ENCODE measurements around the gene RNASEL.

Gene RNASEL

DNA sequence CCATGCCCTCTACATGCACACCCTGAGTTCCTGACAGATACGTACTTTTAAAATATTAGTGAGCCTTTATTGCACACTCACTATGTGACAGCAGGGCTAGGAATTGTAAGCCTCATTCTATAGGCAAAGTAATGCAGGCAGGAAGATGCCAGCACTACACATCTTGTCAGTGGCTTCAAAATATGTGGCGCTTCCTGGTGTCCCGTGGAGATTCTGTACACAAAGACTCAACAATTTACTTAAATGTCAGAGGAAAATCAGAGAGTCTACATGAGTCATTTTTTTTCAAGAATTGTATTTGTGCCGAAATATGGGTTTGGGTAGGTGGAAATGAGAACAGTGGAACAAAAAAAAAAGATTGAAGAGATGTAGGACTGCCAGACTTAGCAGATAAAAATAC is 27.6 kb downstream of the RNASEL start:
- Histone ChIP-seq H3K27ac (no peak overlapping the region), H2AFZ (no peak overlapping the region), H3K4me3 (ENCODE audit: low read depth, low read length) (no peak overlapping the region), H3K4me2 (ENCODE audit: low read length) (no peak overlapping the region), H3K79me2 (no peaks in the 10 kb centered on the region), H3K27me3 (ENCODE audit: control insufficient read depth, insufficient read depth, low read length) (no peaks in the 10 kb centered on the region), H3K36me3 (ENCODE audit: control insufficient read depth, insufficient read depth, low read length) (no peaks in the 10 kb centered on the region), H3K9ac (no peak overlapping the region), H3K9me3 (ENCODE audit: control insufficient read depth, low read length) (no peaks in the 10 kb centered on the region), H3K4me1 (no peaks in the 10 kb centered on the region)
- TF ChIP-seq, protein P1, sequence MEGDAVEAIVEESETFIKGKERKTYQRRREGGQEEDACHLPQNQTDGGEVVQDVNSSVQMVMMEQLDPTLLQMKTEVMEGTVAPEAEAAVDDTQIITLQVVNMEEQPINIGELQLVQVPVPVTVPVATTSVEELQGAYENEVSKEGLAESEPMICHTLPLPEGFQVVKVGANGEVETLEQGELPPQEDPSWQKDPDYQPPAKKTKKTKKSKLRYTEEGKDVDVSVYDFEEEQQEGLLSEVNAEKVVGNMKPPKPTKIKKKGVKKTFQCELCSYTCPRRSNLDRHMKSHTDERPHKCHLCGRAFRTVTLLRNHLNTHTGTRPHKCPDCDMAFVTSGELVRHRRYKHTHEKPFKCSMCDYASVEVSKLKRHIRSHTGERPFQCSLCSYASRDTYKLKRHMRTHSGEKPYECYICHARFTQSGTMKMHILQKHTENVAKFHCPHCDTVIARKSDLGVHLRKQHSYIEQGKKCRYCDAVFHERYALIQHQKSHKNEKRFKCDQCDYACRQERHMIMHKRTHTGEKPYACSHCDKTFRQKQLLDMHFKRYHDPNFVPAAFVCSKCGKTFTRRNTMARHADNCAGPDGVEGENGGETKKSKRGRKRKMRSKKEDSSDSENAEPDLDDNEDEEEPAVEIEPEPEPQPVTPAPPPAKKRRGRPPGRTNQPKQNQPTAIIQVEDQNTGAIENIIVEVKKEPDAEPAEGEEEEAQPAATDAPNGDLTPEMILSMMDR (IDR thresholded peaks at IDR 0.05) = no peak

DNA sequence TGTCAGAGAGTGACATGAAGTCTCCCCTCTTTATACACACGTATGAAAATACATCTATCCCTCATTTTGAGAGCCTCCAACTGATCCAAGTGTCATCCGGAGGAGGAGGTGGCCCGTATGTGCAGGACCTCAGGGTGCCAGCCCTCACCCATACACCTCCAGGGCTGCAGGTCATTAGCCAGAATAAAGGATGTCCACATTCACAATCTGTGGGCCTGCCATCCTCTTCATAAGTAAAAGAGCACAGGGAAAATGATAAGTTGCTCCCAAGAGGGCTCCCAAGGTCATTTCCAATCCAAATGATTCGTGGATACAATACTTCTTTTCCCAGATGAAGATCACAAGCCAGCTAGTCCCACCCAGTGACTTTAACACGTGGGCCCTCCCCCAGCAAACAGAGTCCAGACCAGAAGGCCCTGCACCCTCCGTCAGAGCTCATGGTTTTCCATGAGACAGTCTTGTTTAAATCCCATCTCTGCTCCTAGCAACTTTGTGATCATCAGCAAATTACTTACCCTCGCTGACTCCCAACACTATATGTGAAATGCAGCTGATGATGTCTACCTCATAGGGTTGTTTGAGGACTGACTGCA is 28.6 kb downstream of the RNASEL start:
- H3K9me3 ChIP-seq (ENCODE audit: control insufficient read depth, low read length) = no peaks in the 10 kb centered on the region
- H3K4me1 ChIP-seq = no peaks in the 10 kb centered on the region
- no peak overlapping the region for H2AFZ ChIP-seq
- no peak overlapping the region for H3K4me3 ChIP-seq (ENCODE audit: low read depth, low read length)
- TF ChIP-seq, protein P1 (IDR thresholded peaks at IDR 0.05) = no peak
- no peak overlapping the region for H3K4me2 ChIP-seq (ENCODE audit: low read length)
- H3K79me2 ChIP-seq = no peaks in the 10 kb centered on the region
- no peak overlapping the region for H3K9ac ChIP-seq
- no peak overlapping the region for H3K27ac ChIP-seq
- no peaks in the 10 kb centered on the region for H3K36me3 ChIP-seq (ENCODE audit: control insufficient read depth, insufficient read depth, low read length)
- H3K27me3 ChIP-seq (ENCODE audit: control insufficient read depth, insufficient read depth, low read length) = no peaks in the 10 kb centered on the region

DNA sequence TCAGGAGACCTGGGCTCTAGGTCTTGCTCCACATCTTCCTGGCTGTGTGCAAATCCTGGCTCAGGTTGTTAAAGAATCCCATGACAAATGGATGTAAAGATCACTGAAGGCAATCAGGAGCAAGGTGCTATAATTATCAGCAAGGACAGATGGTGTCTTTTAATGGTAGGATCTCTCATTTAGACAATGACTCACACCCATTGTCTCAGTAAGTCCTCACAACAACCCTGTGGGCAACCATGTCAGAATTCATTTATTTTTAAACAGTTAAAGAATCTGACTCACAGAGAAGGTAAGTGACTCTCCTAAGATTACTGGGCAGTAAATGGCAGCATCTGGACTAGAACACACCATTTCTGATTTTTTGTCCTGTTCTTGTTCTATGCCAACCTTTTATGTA is 32.8 kb downstream of the RNASEL start:
- no peaks in the 10 kb centered on the region for H3K9me3 ChIP-seq (ENCODE audit: control insufficient read depth, low read length)

DNA sequence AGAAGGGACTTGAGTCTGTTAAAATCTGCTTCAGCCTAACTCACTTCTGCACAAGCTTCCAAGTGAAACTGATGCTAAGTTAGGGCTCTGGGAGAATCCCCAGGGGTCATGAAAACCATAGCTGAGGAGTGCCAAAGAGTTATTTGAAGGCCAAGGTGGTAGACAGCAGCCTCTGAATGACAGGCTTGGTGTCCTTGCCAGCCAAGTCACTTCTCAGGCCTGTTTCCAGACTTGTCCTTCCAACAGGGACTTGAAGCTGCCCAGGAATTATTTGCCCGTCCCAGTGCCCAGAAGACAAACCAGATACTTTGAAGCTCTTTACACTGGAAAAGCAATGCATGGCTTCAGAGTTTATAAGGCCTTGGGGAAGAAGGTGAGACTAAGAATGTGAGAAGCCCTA is 33.6 kb downstream of the RNASEL start:
- H3K9me3 ChIP-seq (ENCODE audit: control insufficient read depth, low read length) = no peaks in the 10 kb centered on the region
- H3K79me2 ChIP-seq = no peaks in the 10 kb centered on the region
- H3K4me2 ChIP-seq (ENCODE audit: low read length) = no peak overlapping the region
- H3K27ac ChIP-seq = no peak overlapping the region
- no peaks in the 10 kb centered on the region for H3K27me3 ChIP-seq (ENCODE audit: control insufficient read depth, insufficient read depth, low read length)
- H3K36me3 ChIP-seq (ENCODE audit: control insufficient read depth, insufficient read depth, low read length) = no peaks in the 10 kb centered on the region
- no peaks in the 10 kb centered on the region for H3K4me1 ChIP-seq
- H3K9ac ChIP-seq = no peak overlapping the region
- TF ChIP-seq, protein P1 (IDR thresholded peaks at IDR 0.05) = no peak
- no peak overlapping the region for H2AFZ ChIP-seq
- no peak overlapping the region for H3K4me3 ChIP-seq (ENCODE audit: low read depth, low read length)

More for the DNA sequence above, 32.8 kb downstream of the RNASEL start:
- Histone ChIP-seq H3K9ac (no peak overlapping the region), H3K4me1 (no peaks in the 10 kb centered on the region), H3K79me2 (no peaks in the 10 kb centered on the region), H3K4me3 (ENCODE audit: low read depth, low read length) (no peak overlapping the region), H3K27me3 (ENCODE audit: control insufficient read depth, insufficient read depth, low read length) (no peaks in the 10 kb centered on the region), H3K4me2 (ENCODE audit: low read length) (no peak overlapping the region), H3K36me3 (ENCODE audit: control insufficient read depth, insufficient read depth, low read length) (no peaks in the 10 kb centered on the region), H2AFZ (no peak overlapping the region), H3K27ac (no peak overlapping the region)
- TF ChIP-seq, protein P1 (IDR thresholded peaks at IDR 0.05) = no peak

DNA sequence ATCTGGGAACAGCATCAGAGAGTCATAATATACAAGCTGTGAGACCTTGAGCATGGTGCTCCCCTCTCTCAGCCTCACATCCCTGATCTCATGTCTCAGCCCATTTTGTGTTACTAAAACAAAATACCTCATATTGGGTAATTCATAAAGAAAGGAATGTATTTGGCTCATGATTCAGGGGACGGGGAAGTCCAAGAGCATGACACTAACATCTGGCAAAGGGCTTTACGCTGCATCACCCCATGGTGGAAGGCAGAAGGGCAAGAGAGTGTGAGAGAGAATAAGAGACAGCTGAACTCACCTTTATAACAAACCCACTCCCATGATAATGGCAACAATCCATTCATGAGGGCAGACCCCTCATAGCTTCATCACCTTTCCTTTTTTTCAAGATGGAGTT is 36.5 kb downstream of the RNASEL start:
- H2AFZ ChIP-seq = no peak overlapping the region
- no peak overlapping the region for H3K27ac ChIP-seq
- no peaks in the 10 kb centered on the region for H3K79me2 ChIP-seq
- no peaks in the 10 kb centered on the region for H3K27me3 ChIP-seq (ENCODE audit: control insufficient read depth, insufficient read depth, low read length)
- H3K9ac ChIP-seq = no peak overlapping the region
- H3K4me2 ChIP-seq (ENCODE audit: low read length) = no peak overlapping the region
- H3K4me3 ChIP-seq (ENCODE audit: low read depth, low read length) = no peak overlapping the region
- TF ChIP-seq, protein P1 (IDR thresholded peaks at IDR 0.05) = no peak
- no peaks in the 10 kb centered on the region for H3K36me3 ChIP-seq (ENCODE audit: control insufficient read depth, insufficient read depth, low read length)
- H3K4me1 ChIP-seq = no peaks in the 10 kb centered on the region
- no peaks in the 10 kb centered on the region for H3K9me3 ChIP-seq (ENCODE audit: control insufficient read depth, low read length)
